IMR-90 (cell line): Measurements from ENCODE around the gene RHO.

ENCODE experiments used
- CEBPB ChIP-seq: IDR thresholded peaks from 2 replicates; pipeline ENCODE4 v1.6.1; 2012; ENCODE audit warnings: low read depth, low read length, improper control_type of control experiment
- CTCF ChIP-seq: conservative IDR thresholded peaks from 2 replicates; pipeline ENCODE4 v1.5.1; 2012; ENCODE audit warnings: mild to moderate bottlenecking, low read depth, low read length, improper control_type of control experiment
- ELK1 ChIP-seq: fragments of 150-350 bp; IDR thresholded peaks from 2 replicates; pipeline ENCODE4 v1.6.1; 2016; ENCODE audit warnings: low read depth, mild to moderate bottlenecking, low read length, moderate library complexity, borderline replicate concordance
- POLR2A ChIP-seq: IDR thresholded peaks from 2 replicates; pipeline ENCODE4 v1.6.1; 2012; ENCODE audit warnings: mild to moderate bottlenecking, low read depth, low read length
- TF ChIP-seq, protein P1 (sequence below): fragments of 150-350 bp; IDR thresholded peaks from 2 replicates; pipeline ENCODE4 v1.6.1; 2017; ENCODE audit warnings: mild to moderate bottlenecking, antibody characterized with exemption, low read length, low read depth

- TF ChIP-seq, protein P1, sequence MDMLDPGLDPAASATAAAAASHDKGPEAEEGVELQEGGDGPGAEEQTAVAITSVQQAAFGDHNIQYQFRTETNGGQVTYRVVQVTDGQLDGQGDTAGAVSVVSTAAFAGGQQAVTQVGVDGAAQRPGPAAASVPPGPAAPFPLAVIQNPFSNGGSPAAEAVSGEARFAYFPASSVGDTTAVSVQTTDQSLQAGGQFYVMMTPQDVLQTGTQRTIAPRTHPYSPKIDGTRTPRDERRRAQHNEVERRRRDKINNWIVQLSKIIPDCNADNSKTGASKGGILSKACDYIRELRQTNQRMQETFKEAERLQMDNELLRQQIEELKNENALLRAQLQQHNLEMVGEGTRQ, result no peak
- TF ChIP-seq ELK1, result no peak
- TF ChIP-seq CTCF, result no peak
- TF ChIP-seq CEBPB, result no peak
- TF ChIP-seq POLR2A, result no peak
These were observed 56.2 kb downstream of the RHO start for GRCh38 chr3:129584631-129585030.
